DMS 273 (cell line): ENCODE data around the gene UNC13B.

ENCODE experiments used
- DNase-seq: peaks from one replicate; lab custom pipeline; 2025; ENCODE audit not compliant: unreplicated experiment; lab: John Stamatoyannopoulos, UW

Gene UNC13B

GRCh38 chr9:35272989-35273388, 111.2 kb downstream of the UNC13B start:
- DNase-seq: no peak

GRCh38 chr9:35273591-35273990, 111.8 kb downstream of the UNC13B start:
- no peak for DNase-seq

DNA sequence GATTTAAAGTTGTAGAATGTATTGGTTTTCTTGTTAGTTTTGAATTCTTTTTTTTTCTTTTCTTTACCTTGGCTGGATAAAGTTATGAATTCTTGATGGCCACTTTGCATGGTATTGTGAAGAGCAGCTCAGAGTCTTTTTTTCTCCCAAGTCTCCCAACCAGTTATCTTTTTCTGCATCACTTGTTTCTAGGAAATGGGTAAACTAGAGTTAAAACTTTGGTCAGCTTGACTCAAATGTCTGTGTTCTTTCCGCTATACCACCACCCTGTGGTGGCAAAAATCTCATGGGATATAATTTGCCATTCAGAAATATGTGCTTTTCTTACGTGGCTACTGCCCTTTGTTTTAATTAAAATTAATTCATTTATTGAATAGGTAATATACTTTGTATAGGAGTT, 113.2 kb downstream of the UNC13B start:
- peak; percentile 4 for DNase-seq

DNA sequence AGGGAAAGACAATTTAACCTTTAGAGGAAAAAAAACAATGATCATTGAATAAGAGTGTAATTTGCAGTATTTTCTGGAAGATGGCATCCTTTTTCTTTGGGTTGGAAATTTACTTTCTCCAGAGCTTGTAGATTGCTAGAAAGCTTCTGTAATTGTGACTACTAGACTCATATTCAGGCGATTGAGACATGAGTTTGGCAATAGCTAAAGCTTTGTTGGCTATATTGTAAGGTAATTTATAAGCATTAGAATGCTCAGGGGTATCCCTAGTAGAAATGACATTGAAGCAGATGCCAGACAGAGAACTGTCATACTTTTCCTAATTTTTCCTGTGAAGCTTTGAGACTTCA, 115.3 kb downstream of the UNC13B start:
- no peak for DNase-seq

- DNase-seq: no peak
Measured at GRCh38 chr9:35277628-35278359, 116.0 kb downstream of the UNC13B start.

GRCh38 chr9:35279946-35280345, 118.1 kb downstream of the UNC13B start:
- DNase-seq: no peak

- no peak for DNase-seq
Measured at GRCh38 chr9:35280399-35280798, 118.6 kb downstream of the UNC13B start.

- no peak for DNase-seq
Measured at GRCh38 chr9:35285731-35286130, 123.9 kb downstream of the UNC13B start.

- no peak for DNase-seq
Measured at GRCh38 chr9:35286381-35286780, 124.6 kb downstream of the UNC13B start.

DNA sequence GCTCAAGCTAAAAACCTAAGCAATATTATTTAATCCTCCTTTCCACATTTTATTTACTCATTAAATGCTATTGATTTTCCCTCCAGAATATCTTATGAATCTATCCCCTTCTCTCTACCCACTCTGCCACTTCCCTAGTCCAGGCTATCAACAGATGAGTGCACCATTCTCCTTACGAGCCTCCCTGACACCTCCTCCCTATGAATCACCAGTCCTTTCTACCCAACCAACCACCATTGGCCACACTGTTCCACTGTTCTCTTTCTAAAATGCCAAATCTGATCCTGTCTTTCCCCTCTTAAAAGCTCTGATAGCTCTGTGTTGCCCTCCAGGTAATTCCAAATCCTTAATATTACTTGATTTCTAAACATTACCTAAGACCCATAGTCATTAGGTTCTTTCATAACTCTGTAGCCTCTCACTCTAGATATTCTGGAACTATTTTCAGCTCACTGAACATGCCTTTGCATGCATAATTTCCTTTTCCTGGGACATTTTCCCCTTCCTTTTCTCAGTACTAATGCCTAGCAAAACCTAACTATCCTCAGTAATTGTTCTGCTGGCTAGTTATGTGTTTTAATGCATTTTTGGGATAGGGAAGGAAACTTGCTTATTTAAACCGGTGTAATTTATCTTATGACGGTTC, 126.3 kb downstream of the UNC13B start:
- no peak for DNase-seq

DNA sequence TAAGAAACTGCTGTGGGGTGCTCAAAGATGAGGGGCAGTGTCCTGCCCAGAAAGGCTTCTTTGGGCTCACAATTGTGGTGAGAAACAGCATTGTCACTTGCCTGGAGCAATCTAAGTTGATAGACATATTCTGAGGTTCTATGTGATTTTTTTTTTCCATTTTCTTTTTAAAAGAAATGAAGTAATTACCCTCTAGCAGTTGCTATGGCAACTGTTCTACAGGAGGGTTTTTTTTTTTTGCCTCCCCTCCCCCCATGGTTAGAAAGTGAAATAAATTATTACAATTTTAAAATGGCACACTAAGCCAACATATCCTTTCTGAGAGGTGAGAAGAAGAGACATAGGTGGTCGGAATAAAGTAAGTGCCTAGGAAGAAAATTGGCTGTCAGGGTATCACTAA, 127.0 kb downstream of the UNC13B start:
- DNase-seq: no peak

DNA sequence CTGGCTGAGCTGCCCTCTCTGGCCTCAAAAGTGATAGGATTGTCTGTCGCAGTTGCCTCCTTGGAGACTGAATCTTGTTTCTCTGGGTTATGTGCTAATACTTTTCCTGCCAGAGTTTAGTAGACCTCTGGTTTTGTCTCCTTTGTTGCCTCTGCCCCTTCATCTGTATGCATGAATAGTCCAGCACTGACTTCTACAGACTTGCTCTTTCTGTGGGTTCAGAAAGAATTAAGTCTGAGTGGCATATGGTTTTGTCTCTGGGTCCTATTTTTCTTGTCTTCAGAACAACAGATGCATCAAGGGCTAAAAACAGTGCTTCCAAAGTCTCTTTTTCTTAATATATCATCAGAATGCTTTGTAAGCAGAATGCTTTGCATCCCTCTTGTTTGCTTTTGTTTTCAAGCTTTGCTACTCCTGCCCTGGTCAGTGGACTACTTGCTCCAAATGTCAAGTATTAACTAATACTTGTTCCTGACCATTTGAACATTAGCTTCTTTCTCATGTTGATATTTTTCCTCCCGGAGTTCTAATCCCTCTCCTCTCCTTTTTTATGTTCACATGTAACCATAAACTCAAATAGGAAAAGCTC, 131.7 kb downstream of the UNC13B start:
- no peak for DNase-seq

DNA sequence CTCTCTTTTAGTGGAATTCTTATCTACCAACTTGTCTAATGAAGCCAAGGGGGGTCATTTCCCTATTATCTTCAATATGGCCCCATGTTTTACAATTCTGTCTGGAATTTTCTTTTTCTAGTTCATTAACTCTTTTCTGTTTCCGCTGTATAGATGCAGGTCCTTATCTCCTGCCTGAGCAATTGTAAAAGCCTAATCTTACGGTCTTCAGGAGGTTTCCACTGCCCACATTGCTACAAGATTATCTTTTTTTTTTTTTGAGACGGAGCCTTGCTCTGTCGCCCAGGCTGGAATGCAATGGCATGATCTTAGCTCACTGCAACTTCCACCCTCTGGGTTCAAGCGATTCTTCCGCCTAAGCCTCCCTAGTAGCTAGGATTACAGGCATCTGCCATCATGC, 132.3 kb downstream of the UNC13B start:
- DNase-seq: no peak

- no peak for DNase-seq
Measured at GRCh38 chr9:35294556-35294955, 132.7 kb downstream of the UNC13B start.

- DNase-seq: no peak
Measured at GRCh38 chr9:35295369-35296036, 133.7 kb downstream of the UNC13B start.

GRCh38 chr9:35303567-35303966, 141.8 kb downstream of the UNC13B start:
- no peak for DNase-seq

DNA sequence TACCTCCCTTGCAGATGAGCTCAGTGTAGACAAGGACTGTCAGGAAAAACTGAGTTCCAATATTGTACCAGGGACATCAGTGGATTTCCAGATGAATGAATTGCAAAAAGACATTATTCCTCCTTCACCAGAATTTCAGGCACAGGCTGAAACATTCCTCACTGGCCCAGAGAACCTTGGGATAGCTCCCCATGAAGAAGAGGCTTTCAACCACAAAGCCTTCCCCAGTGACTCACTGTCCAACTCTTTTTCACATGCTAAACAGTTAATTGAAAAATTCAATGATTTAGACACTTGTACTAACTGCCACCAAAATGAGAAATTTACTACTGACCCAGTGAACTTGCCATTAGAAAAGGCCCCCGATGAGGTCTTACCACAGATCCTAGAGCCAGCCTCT, 144.5 kb downstream of the UNC13B start:
- DNase-seq: no peak

DNA sequence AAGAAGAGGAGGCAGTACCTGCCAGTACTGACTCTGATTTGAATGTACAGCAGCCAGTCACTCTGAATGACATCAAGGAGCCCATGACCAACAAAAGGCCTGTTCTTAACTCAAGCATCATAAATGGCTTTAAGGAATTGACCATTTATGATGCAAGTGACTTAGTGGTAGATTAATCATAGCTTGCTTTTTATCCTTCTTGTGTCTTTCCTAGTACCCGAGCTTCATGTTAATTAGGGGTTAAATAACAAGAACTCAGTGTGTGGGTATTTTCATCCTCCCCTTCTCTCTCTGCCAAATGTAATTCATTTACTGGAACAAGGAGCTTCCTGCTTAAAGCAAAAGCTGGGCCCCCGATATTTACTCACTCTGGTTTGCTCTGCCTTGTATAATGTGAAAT, 146.5 kb downstream of the UNC13B start:
- no peak for DNase-seq

DNA sequence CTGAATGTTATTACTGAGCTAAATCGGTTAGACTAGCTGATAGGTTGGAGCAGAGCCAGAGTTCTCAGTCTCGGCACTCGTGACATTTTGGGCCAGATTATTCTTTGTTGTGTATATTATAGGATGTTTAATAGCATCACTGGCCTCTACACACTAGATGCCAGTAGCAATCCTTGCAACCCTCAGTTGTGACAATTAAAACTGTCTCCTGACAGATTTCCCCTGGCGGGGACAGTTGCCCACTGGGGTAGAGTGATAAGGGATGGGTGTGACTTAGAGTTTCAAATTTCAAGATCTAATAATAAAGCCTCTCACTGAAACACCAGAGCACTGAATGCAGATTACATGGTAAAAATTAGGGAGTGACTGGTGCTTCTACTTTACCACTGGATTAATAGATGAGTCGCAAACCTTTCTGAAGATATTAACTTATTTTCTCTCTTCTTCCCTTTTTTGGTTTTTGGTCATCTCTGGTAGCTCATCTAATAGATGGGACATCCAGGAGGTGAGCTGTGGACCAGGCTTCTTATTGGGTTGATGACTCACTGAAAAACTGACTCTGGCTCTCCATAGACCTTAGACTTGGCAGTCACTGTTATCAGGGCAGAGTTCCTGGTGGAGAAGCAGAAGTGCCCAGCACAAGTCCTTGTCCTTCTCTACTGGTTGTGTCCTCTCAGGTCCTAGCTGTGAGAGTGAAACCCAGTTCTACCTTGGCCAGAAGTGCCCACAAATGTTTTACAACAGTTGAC, 150.3 kb downstream of the UNC13B start:
- peak; percentile 24 for DNase-seq

DNA sequence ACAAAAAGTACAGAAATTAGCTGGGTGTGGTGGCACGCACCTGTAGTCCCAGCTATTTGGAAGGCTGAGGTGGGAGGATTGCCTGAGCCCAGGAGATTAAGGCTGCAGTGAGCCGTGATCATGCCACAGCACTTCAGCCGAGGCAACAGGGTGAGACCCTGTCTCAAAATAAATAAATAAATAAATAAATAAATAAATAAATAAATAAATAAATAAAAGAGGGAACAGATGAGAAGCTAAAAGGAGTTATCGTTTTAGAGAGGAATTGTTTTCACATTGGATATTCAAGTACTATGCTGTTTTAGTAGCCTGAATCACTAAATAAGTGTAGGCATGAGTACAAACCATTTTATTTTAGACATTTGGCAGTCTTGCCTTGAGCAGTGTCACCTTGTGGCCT, 151.7 kb downstream of the UNC13B start:
- no peak for DNase-seq

DNA sequence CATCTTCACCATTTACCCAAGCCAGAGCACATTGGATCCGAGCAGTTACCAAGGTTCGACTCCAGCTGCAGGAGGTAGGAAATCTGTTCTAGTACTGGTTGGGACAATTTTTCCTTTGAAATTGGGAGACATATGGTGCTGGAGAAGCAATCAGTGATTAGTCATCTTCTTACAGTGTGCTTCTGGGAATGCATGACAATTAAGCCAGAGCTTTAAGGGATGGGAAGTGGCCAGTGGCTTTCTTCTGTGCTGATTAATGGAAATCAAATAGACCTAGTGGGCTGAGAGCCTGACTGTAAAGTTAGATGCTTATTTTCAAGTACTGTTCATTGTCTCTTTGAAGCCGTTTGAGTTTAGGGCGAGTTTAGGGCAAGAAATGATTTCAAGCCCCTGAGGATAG, 152.1 kb downstream of the UNC13B start:
- DNase-seq: peak; percentile 74
